Globus pallidus (tissue), 1 donor: ENCODE data around the gene SREBF1.

ENCODE experiments used
- DNase-seq: peaks from one replicate; pipeline ENCODE4 v3.0.0-alpha.2; 2015; ENCODE audit warnings: low spot score

SREBF1 gene

DNA sequence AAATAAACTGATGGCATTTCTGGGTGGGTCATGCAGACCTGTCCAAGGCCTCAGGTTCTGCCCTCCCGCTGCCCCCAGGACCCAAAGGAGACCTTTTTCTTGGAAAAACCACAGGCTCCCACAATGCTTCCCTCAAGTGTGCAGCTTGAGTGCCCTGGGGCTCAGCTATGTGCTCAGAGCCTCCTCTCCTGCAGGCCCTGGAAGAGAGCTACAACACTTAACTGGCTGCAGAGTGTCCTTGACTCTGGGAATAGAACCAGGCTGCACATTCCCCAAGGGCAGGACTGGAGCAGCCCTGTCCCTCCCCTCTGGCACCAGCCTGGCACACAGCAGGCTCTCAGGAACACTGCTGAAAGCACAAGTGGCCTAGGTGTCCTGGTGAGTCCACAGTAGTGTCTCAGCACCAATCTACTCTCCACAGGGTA lies 4.8 kb upstream of the SREBF1 start:
- DNase-seq = no peak

DNA sequence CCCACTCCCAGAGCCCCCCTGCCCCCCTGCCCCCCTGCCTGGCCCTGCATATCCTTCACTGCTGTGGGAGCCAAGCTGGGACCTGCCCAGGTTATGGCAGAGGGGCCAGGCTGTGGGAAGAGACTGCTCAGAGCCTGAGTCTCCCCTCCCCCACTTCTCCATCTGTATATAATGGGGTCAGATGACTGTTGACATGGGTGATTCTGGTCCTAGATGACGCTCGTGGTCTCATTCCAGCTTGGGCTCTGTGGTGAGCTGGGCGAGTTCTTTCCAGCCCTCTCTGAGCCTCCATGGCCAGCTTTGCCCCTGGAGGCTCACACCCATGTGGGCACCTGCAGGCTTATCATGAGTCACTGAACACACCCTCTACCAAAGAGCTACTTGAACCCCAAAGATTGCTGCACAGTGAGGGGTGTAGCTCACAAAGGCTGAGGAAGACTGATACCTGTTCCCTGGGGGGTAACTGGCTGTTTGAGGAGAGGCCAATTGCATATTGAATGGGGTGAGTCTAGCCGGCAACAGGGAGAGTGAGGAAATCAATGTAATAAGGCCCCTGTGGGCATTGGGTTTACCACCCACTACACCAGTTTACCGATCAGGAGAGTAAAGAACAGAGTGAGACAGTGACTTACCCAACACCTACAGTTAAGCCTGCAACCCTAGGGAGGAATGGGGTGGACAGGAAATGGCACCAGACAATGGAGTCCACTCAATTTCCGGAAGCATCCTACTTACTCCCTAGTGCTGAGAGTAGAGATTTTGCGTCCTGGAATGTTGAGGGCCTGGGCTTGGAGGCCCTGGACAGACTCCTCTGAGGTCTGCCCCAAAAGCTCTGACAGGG lies 4.2 kb upstream of the SREBF1 start:
- DNase-seq = peak; percentile 87

DNA sequence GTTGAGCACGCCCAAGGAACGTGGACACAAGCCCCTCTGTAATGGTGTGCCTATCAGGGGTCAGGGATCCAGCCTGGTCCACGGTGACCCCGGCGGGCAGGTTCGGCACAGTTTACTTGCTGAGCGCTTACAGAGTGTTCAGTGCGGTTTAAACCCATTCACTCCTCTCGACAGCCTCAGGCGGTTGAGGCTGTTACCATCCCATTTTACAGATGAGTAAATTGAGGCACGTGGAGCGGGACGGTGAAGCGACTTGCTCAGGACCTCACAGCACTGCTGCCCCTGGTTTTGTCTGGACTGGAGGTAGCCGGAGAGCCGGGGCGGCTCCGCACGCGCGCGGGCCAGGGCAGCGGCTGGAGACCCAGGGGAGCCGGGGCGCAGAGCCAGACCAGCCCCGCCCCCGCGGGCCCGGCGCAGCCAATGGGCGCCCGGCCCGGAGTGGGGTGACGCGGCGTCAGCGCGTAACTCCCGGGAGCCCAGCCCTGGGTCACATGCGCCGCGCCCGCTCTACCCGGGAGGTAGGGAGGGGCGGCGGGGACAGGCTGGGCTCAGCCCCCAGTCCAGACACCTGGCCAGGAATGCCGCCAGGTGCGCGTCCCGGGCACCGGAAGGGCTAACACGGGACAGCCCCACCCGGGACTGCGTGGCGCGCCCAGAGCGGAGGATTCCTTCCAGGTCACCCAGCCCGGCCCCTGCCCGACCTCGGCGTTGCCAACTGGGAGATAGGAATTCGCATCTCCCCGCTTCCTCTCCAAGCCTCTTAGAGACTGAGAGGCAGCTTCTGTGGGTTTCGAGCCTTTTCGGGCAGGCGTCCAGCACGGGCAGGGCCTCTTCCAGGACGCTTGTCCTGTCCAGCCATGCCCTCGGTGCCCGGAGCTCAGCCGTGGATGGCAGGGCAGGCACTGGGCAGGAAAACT lies 3.3 kb upstream of the SREBF1 start:
- DNase-seq = peak; percentile 94

DNA sequence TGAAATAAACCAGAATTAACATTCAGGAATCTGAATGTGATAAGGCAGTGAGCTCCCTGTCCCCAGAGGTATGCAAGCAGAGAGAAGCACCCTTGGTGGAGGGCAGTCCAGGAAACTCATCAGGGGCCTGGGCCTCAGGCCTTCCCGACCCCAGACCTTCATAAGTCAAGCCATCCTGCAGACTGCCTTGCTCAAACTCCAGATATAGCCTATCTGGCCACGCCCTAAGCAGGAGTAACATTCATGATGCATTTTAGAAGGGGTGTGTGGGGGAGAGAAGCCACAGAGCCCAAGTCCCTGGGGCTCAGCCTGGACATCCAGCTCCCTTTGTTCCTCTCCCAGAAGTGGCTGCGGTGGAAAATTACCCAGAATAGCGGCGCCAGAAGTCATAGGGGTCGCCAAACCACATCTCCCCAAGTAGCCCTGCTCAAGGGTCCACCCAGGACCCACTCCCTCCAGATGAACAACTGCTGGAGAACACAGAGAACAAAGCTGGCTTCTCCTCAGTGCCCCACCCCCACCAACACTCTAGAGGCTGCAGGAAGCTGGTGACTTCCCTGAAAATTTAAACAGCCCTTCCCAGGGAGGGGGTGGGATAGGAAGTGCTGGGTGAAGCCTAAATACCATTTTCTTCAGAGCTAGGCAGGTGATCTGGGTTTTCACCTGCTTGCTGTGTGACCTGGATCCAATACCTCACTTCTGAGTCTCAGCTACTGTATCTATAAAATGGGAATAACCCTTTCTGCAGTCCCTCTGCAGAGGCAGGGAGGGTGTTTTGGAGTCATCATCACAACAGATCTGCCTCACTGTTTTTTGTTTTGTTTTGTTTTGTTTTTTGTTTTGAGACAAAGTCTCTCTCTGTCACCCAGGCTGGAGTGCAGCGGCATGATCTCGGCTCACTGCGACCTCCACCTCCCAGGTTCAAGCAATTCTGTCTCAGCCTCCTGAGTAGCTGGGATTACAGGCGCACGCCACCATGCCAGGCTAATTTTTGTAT lies 1.5 kb upstream of the SREBF1 start:
- peak; percentile 79 for DNase-seq

DNA sequence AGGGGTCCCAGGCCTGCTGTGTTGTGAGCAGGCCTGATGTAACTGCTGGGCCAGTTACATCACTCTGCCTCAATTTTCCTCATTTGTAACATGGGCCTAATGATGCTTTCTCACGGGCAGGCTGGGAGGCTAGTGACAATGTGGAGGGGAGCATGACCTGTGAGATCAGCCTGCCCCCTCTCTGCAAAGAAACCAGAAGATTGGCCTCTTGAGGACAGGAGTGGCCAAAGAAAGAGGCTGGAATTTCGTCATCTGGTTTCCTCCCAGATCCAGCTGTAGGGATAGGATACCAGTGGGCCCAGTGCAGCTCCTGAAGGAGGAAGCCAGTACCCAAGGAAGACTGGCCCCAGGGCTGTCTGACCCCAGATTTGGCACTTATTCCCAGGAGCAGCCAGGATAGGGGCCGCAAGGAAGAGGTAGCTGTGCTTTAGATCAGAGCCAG lies 615 bp upstream of the SREBF1 start:
- DNase-seq = no peak

DNA sequence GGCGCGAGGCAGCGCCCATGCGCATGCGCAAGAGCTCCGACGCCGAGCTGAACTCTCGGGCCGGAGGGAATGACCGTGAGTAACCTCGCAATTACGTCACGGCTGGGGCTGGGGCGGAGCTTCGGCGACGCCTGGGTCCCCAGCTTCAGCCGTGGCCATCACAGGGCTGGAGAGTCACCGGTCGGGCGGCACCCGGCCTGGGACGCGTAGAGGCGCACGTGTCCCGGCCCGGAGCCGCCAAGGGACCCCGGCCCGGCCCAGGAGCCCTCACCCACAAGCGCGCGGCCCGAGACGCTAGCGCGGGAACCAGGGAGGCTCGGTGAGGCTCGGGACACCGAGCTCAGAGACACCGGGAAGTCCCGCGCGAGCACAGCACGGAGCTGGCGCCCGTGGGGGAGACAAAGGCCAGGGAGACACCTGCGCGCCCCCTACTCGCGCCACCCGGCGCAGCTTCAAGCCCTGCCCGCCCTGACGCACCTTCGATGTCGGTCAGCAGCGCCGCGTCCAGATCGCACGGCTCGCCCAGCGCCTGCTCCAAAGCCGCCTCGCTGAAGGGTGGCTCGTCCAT lies 452 bp downstream of the SREBF1 start:
- DNase-seq = peak; percentile 99

DNA sequence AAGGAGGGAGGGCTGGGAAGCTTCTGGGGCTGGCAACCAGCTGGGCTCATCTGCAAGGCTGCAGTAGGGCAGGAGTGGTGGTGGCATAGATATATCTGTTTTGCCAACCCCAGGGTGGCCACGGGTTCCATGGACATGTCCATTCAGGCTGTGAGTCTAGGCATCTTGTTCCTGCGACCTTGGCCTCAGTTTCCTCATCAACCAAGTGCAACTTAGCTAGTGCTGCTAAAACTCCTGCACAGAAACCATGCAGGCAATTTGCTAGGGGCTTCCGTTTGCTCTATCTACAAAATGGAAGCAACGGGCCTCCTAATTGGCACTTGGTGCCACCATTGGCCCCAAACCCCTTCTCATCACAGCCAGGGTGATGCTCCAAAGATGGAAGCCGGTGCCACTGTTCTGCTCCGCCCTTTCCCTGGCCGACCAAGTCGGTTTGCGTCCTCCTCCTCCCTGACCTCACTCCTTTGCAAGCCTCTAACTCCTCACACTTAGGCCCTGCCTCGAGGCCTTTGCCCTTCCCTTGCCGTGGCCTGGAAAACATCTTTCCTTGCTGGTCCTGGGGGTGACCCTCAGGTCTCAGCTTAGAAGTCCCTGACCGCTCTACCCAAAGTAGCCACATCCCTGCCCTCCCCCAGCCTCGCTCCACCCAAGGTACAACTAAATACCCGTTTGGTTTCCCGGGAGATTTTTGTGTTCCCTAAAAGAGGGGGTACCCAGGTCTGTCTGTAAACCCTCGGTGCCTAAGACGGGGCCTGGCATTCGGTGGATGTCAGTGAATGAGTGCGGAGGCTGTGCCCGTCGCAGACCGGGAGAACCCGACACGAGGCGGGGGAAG lies 1.2 kb downstream of the SREBF1 start:
- no peak for DNase-seq

DNA sequence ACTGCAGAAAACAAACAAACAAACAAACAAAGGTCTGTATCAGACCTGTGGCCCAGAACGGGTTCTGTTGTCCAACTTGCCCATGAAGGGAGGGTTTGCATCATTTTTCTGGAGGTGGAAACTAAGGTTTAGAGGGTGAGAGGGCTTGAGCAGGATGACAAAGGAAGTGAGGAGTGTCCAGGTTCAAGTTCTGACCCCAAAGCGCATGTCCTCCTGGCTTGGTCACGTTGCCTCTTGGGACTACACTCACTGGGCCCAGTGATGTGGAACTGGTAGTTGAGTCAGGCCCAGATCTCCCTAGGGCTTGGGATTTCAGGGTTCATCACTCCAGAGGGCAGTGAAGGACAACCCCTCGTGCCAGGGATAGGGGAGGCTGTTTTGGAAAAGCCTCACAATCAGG lies 1.8 kb downstream of the SREBF1 start:
- no peak for DNase-seq

DNA sequence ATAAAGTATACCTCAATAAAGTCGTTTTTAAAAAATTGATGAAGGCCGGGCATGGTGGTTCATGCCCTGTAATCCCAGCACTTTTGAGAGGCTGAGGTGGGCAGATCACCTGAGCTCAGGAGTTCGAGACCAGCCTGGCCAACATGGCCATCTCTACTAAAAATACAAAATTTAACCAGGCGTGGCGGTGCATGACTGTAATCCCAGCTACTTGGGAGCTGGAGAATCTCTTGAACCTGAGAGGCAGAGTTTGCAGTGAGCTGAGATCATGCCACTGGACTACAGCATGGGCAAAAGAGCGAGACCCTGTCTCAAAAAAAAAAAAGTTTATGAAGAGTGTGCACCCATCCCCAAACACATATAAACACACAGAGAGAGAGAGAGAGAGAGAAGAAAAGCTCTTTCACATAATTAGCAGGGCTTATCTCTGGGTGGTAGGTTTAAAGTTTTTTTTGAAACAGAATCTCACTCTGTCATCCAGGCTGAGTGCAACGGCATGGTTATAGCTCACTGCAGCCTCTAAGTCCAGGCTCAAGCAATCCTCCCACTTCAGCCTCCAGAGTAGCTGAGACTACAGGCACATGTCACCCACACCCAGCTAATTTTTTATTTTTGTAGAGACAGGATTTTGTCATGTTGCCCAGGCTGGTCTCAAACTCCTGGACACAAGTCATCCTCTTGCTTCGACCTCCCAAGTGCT lies 3.0 kb downstream of the SREBF1 start:
- DNase-seq = no peak

DNA sequence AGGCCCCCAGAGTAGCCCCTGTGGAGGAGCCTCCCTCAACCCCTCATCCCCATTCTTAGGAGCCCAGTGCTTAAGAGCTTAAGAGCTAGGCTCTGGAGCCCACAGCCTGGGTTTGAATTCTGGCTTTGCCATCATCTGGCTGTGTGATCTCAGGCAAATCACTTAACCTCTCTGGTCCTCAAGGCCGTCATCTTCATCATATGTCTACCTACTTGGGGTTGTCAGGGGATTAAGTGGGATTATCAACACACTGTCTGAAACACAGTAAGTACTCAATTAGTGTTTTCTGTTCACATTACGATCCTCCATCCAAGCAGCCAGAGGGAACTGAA lies 4.8 kb downstream of the SREBF1 start:
- DNase-seq = no peak

DNA sequence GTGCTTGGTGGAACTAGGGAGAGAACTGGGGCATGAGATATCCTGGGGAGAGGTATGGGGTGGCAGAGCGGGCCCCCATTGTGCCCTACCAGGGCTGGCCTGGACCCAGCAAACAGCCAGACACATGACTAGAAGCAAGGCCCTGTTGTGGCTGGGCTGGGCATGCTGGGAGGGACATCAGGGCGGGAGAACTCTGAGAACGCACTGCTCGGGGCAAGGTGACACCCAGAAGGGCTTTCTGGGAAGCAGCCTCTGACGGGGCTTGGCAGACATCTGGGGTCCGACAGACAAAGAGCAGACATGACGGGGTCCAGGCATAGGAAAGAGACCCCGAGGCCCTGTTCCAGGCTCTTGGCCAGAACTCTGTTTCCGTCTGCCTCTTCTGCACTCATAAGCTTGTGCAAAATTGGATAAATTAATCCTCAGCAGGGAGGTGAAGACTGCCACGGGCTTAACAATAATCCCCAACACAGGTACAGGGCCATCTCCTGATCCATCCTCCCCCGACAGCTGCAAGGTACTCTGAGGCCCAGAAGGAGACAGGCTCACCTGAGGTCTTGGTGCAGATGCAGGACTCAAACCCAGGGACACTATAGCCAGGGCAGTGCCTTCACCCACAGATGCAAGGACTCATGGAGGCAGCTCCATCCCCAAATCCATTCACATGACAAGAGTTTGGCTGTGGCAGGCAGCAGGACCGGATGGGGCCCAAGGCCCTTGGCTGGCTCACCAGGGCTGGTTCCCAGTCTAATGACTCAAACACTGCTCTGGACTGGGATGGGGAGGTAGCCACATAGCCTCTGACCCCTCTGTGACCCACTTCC lies 5.4 kb downstream of the SREBF1 start:
- peak; percentile 68 for DNase-seq

DNA sequence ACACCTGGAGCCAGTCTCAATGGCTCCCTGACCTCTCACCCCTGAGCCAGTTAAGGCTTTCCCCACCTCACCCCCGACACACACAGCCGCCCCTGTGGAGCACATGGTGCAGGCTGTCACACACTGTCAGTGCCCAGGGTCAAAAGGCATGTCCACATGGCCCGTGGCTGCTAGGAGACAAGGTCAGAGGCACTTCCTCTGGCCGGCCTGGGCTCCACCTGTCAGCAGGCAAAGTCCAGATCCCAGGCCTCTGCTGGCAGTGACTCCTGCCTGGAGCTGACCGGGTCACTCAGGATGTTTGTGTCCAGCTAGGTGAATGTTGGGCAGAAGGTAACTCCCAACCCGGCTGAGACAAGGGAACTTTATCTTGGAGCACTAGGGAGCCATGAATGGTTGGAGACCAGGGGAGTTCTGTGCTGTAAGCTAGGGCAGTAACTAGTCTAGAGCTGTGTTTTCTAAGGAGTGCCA lies 6.0 kb downstream of the SREBF1 start:
- DNase-seq = no peak

DNA sequence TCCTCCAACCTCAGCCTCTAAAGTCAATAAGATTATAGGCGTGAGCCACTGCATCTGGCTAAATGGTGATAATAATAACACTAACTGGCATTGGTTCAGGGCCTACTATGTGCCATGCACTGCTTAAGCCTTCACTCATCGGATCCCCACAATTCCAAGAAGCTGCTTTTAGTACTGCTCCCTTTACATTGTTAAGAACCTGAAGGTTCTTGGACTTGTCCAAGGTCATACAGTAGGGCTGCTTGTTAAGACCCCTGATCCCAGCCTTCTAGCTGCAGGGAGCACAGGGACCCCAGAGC lies 6.6 kb downstream of the SREBF1 start:
- DNase-seq = no peak

DNA sequence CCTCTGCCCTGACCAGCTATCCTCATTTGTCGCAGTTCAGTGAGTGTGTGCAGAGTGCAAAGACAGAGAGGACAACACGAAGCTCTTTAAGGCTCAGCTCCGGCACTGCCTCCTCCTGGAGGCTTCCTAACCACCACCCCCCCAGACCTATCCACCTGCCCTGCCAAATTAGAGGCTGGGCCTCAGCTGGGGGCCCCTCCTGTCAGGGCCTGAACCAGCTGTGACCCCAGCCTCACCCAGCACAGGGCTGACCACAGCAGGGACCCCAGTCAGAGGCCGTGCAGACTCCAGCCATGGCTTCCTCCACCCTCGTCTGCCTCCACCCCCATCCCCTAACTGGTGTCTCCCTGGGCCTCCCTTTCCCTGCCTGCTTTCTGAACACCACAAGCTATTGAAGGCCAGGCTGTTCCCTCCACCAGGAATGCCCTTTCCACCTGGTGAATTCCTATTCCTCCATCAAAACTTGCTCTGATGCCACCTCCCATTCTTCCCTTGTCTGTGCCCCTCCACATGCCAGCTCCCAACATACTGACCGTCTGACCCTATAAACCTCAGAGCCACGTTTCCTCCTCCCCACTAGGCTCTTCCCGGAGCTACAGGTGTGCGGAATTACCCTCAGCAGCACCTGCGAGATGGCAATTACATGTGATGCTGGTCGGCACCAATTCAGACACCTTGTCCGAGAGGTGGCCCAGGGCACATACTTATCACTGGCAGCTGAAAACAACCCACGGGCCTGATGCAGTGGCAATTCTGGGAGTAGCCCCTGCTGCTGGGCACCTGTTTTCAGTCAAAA lies 8.8 kb downstream of the SREBF1 start:
- DNase-seq = no peak

DNA sequence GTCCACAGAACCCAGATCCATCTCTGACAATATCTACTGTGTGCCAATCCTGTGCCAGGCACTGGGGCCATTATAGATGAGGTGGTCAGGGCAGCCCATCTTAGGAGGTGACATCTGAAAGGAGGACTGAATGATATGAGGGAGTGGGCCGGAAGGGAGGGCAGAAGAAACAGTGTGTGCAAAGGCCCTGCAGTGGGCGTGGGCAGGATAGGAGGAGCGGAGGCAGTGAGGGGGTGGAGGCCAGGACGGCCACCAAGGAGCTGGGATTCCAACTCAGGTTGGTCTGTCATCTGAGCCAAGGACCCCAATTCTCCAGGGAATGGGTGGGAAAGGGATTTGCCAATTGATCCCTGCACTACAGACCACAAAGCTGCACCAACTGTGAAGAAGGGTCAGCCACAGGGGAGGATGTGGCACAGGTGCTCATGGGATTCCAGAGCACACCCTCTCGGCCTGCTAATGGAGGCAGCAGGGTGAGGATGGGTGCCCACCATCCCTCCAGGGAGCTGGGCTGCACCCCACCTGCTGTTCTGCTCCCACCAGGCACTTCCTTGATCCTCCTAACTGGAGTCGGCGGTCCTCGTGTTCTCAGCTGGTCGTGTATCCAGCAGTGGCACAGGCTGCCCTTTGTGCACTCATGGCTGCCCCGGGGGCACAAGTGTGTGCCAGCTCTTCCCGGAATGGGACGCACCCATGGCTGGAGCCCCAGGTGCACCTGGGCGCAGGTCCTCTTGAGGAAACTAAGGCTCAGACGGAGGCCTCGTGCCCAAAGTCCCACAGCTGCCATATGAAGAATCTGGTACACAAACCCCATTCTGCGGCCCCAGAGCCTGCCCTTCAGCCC lies 9.6 kb downstream of the SREBF1 start:
- DNase-seq = no peak

DNA sequence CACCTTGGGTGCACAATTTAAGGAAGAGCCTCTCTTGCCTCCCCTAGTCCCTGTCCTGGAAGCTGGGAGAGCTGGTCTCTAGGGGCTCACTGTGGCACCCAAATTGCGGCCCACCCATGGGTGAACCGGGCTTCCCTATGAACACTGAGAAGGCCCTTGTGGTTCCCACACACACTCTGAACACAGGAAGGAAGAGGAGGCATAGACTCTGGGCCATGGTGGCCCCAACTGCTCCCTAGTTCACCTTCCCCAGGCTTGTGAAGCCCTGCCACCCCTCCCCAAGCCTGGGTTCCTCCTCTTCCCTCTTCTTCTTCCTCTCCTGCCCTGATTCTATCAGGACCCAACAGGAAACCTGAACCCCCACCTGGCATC lies 10.5 kb downstream of the SREBF1 start:
- no peak for DNase-seq
